ENCODE measurements around the gene ADAM11.
"Not testable (repeated sequence)": the region's sequence is repeated elsewhere in the genome, so short reads cannot be mapped to it uniquely, and the experiment has no call there.

The ADAM11 gene

GRCh38 chr17:44751331-44751730 lies 7.5 kb upstream of the ADAM11 start:
- H3K4me3 ChIP-seq (ENCODE audit: low read length) = no peak overlapping the region
- TF ChIP-seq CTCF (conservative IDR thresholded peaks at IDR 0.05; ENCODE audit: low read depth, low read length) = no peak
- no peak for DNase-seq (ENCODE audit: low read depth)

- no peak for TF ChIP-seq CTCF (conservative IDR thresholded peaks at IDR 0.05; ENCODE audit: low read depth, low read length)
- no peak overlapping the region for H3K4me3 ChIP-seq (ENCODE audit: low read length)
- no peak for DNase-seq (ENCODE audit: low read depth)
These were observed 7.0 kb upstream of the ADAM11 start for GRCh38 chr17:44751806-44752205.

- no peak overlapping the region for H3K4me3 ChIP-seq (ENCODE audit: low read length)
- TF ChIP-seq CTCF (conservative IDR thresholded peaks at IDR 0.05; ENCODE audit: low read depth, low read length) = no peak
- DNase-seq (ENCODE audit: low read depth) = no peak
These were observed 5.6 kb upstream of the ADAM11 start for GRCh38 chr17:44752953-44753861.

- TF ChIP-seq CTCF (conservative IDR thresholded peaks at IDR 0.05; ENCODE audit: low read depth, low read length) = no peak
- no peak for DNase-seq (ENCODE audit: low read depth)
These were observed 4.5 kb upstream of the ADAM11 start for GRCh38 chr17:44754276-44754675.

GRCh38 chr17:44755180-44755579 lies 3.6 kb upstream of the ADAM11 start:
- H3K4me3 ChIP-seq (ENCODE audit: low read length); DNase-seq (ENCODE audit: low read depth): not testable (repeated sequence)

More at GRCh38 chr17:44754276-44754675, 4.5 kb upstream of the ADAM11 start:
- no peak overlapping the region for H3K4me3 ChIP-seq (ENCODE audit: low read length)

- no peak overlapping the region for H3K4me3 ChIP-seq (ENCODE audit: low read length)
- DNase-seq (ENCODE audit: low read depth) = no peak
- TF ChIP-seq CTCF (conservative IDR thresholded peaks at IDR 0.05; ENCODE audit: low read depth, low read length) = no peak
These were observed 1.5 kb upstream of the ADAM11 start for GRCh38 chr17:44757045-44757917.

GRCh38 chr17:44757918-44758413 lies 822 bp upstream of the ADAM11 start:
- DNase-seq (ENCODE audit: low read depth) = no peak
- TF ChIP-seq CTCF (conservative IDR thresholded peaks at IDR 0.05; ENCODE audit: low read depth, low read length) = no peak
- H3K4me3 ChIP-seq (ENCODE audit: low read length) = no peak overlapping the region

Data from retinal pigment epithelial cell (primary cell).